Activated CD4-positive, alpha-beta T cell treated with anti-CD3 and anti-CD28 coated beads, Interleukin-2, amount 50 U/mL, for 48 hours (primary cell): ENCODE data around the gene FKRP.
"Not testable (repeated sequence)": the region's sequence is repeated elsewhere in the genome, so short reads cannot be mapped to it uniquely, and the experiment has no call there.

Source experiments
- DNase-seq, 2 experiments: peaks; one replicate each; pipeline ENCODE4 v3.0.0-alpha.2; 2020

The FKRP gene

GRCh38 chr19:46745521-46746280 is at the start of gene FKRP:
Gene FKRP, plus strand, starts transcription at chr19:46746057. Its CDS starts 9,394 bp downstream, at chr19:46755451.
- peak; percentile 29 to 40 for DNase-seq

- no peak for DNase-seq
Observed at GRCh38 chr19:46696866-46697203, 49.0 kb upstream of the FKRP start.

GRCh38 chr19:46697204-46697960 is 48.5 kb upstream of the FKRP start:
- peak; percentile 29 to 30 for DNase-seq

- no peak for DNase-seq
Observed at GRCh38 chr19:46698395-46699321, 47.2 kb upstream of the FKRP start.

GRCh38 chr19:46700704-46701103 is 45.2 kb upstream of the FKRP start:
- no peak for DNase-seq

- peak; percentile 95 for DNase-seq
Observed at GRCh38 chr19:46704379-46705076, 41.3 kb upstream of the FKRP start.

GRCh38 chr19:46710687-46711086 is 35.2 kb upstream of the FKRP start:
- peak in 1 of 2 experiments; percentile 14 for DNase-seq

- not testable (repeated sequence) for DNase-seq
Observed at GRCh38 chr19:46712768-46713338, 33.0 kb upstream of the FKRP start.

GRCh38 chr19:46713781-46714443 is 31.9 kb upstream of the FKRP start:
- peak; percentile 74 to 79 for DNase-seq

GRCh38 chr19:46714444-46715106 is 31.3 kb upstream of the FKRP start:
- peak; percentile 53 to 58 for DNase-seq

GRCh38 chr19:46715620-46715974 is 30.3 kb upstream of the FKRP start:
- DNase-seq: peak in 1 of 2 experiments; percentile 19

GRCh38 chr19:46715975-46716671 is 29.7 kb upstream of the FKRP start:
- peak in 1 of 2 experiments; percentile 36 for DNase-seq

GRCh38 chr19:46716672-46717033 is 29.2 kb upstream of the FKRP start:
- DNase-seq: no peak

GRCh38 chr19:46717034-46717715 is 28.7 kb upstream of the FKRP start, which contains the start of gene PRKD2:
Gene PRKD2, minus strand, starts transcription at chr19:46717114. Its CDS starts 744 bp downstream, at chr19:46716370.
- peak; percentile 95 for DNase-seq

- peak in 1 of 2 experiments; percentile 32 for DNase-seq
Observed at GRCh38 chr19:46717716-46718143, 28.1 kb upstream of the FKRP start.

GRCh38 chr19:46718157-46718933 is 27.5 kb upstream of the FKRP start:
- peak; percentile 64 to 72 for DNase-seq

GRCh38 chr19:46718934-46719622 is 26.8 kb upstream of the FKRP start:
- no peak for DNase-seq
